Pancreas (tissue), 10 donors: ENCODE results near the gene ERMP1. TPM values are rescaled to one million over a fixed set of nuclear protein-coding genes. Genes with fewer than 3 reads are reported as not detected.

Source experiments
- ATAC-seq, 4 donors: fragments of 200-7000 bp; cut with Tn5 transposase; one replicate each; pipeline versions ENCODE4 v1.8.0 to v1.9.1; 2020; ENCODE audit warnings: mild to moderate bottlenecking in 4 of 4, moderate library complexity in 4 of 4
- DNase-seq, 6 donors: peaks; one replicate each; pipeline ENCODE4 v3.0.0-alpha.2; 2020
- FAIRE-seq: peaks from 2 replicates; lab custom pipeline; 2012; peaks lifted over from hg19 to GRCh38; lab: Jason Lieb, UNC
- H3K27ac ChIP-seq, 4 donors: fragments of 200-600 bp; sonication (generic); 1 replicate in 3 of 4; 2 replicates in 1 of 4; pipeline versions ENCODE4 v1.5.0 to v1.8.0; 2020
- H3K27me3 ChIP-seq, 4 donors: fragments of 200-600 bp; one replicate each; pipeline ENCODE4 v1.8.0; 2021
- H3K36me3 ChIP-seq, 3 donors: fragments of 200-600 bp; sonication (generic) in 1 of 3; one replicate each; pipeline versions ENCODE4 v1.5.0 to v1.8.0; 2020 to 2021
- H3K4me1 ChIP-seq, 3 donors: fragments of 200-600 bp; one replicate each; pipeline ENCODE4 v1.8.0; 2021
- H3K4me3 ChIP-seq, 4 donors: fragments of 200-600 bp; sonication (generic) in 2 of 4; one replicate each; pipeline versions ENCODE4 v1.5.0 to v1.8.0; 2020 to 2021
- H3K9me3 ChIP-seq, 4 donors: fragments of 200-600 bp; one replicate each; pipeline ENCODE4 v1.8.0; 2021
- WGBS, 2 donors: extraction: QIAGEN DNeasy Blood & Tissue Kit; methylation state at CpG; one replicate each; pipeline ENCODE4 v1.1.7; 2013; 5-methylcytosine and 5-hydroxymethylcytosine counted together
- intact Hi-C, 3 donors: fragments of 100-400 bp; cut with DNase I; formaldehyde crosslinking; loops; one replicate each; pipeline versions ENCODE4 v1.11.1 to v1.14.2; 2022
- polyA plus RNA-seq, 2 donors: library from polyadenylated mRNA; stranded (reverse); fragments of 200-250 nt; gene quantifications; one replicate each; pipeline ENCODE4 v1.2.3, GENCODE V29; 2013
- total RNA-seq, 6 donors: library from RNA; stranded (reverse); fragmentation: NEBNext Ultra II Directional in 4 of 6; extraction: Animal tissue kit (Norgen Biotek cat#: 25700) in 4 of 6; gene quantifications; one replicate each; pipeline versions ENCODE4 v1.2.1 to v1.2.4, GENCODE V29; 2021 to 2023
- TF ChIP-seq, protein P1 (sequence below), 4 donors: fragments of 200-600 bp; sonication (generic) in 3 of 4; IDR thresholded peaks; one replicate each; pipeline versions ENCODE4 v1.5.0 to v1.8.0; 2021; ENCODE audit warnings: antibody characterized with exemption in 4 of 4
- donor health status: healthy with polysubstance abuse.
- donor health status: DM: no; HTN: no; CAD: no; lungs with moderate emphysema.
- donor health status: DM: no; HTN: no; CAD: no.
- donor health status: control.
- donor health status: control.
- donor health status: Bipolar disorder and iron deficiency.
- donor health status: DM: yes; HTN: yes; CAD: no.
- donor health status: DM: no; HTN: no; CAD: no.
- donor health status: DM: no; HTN: no; CAD: no.
- donor health status: DM: yes; HTN: yes; CAD: no.

The ERMP1 gene
- total and polyA plus RNA-seq, 8 donors, result 2.1 to 15.5 (median 7.7) TPM

DNA sequence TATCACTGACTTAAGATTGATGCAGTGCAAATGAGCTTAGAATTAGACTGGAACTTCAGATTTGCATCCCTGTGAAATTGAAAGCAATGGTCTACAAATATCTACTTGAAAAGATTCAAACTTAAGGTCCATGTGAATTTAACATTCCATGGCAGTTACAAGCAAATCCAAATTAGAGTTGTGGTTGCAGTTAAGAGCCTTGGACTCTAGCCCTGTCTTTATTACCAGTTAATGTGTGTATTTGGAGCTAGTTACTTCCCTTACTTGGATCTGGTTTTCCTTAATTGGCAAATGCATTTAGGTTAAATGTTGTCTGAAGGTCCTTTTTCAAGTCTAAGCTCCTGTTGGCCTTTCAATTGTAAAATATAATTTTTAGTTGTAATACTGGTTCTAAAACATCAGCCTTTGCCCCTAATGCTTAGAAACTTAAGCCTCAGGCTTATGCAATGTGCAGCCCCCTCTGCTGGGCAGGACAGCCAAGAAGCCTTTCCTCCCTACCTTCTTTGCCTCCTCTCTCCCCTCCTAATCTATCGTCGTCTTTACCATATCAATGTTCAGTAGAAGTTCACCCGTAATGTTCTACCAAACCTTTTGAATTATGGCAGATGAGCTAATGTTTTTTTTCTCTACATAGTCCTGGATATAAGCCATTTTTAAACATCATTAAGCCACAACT, 59.5 kb downstream of the ERMP1 start:
- ATAC-seq (no peak), FAIRE-seq (no peak), DNase-seq (no peak)
- intact Hi-C loops, result no loop called here
- WGBS, 2 donors, result 86 to 92% methylated on average over 3 of the region's 3 CpGs
- Histone ChIP-seq H3K4me1 (no peaks in the 10 kb centered on the region), H3K27me3 (no peaks in the 10 kb centered on the region), H3K4me3 (no peak overlapping the region), H3K36me3 (peaks cover 0 to 42% (median 15%) of the 10 kb centered on the region in 3 donors), H3K27ac (no peak overlapping the region), H3K9me3 (no peaks in the 10 kb centered on the region)
- TF ChIP-seq, protein P1, sequence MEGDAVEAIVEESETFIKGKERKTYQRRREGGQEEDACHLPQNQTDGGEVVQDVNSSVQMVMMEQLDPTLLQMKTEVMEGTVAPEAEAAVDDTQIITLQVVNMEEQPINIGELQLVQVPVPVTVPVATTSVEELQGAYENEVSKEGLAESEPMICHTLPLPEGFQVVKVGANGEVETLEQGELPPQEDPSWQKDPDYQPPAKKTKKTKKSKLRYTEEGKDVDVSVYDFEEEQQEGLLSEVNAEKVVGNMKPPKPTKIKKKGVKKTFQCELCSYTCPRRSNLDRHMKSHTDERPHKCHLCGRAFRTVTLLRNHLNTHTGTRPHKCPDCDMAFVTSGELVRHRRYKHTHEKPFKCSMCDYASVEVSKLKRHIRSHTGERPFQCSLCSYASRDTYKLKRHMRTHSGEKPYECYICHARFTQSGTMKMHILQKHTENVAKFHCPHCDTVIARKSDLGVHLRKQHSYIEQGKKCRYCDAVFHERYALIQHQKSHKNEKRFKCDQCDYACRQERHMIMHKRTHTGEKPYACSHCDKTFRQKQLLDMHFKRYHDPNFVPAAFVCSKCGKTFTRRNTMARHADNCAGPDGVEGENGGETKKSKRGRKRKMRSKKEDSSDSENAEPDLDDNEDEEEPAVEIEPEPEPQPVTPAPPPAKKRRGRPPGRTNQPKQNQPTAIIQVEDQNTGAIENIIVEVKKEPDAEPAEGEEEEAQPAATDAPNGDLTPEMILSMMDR (IDR thresholded peaks at IDR 0.05), result no peak

DNA sequence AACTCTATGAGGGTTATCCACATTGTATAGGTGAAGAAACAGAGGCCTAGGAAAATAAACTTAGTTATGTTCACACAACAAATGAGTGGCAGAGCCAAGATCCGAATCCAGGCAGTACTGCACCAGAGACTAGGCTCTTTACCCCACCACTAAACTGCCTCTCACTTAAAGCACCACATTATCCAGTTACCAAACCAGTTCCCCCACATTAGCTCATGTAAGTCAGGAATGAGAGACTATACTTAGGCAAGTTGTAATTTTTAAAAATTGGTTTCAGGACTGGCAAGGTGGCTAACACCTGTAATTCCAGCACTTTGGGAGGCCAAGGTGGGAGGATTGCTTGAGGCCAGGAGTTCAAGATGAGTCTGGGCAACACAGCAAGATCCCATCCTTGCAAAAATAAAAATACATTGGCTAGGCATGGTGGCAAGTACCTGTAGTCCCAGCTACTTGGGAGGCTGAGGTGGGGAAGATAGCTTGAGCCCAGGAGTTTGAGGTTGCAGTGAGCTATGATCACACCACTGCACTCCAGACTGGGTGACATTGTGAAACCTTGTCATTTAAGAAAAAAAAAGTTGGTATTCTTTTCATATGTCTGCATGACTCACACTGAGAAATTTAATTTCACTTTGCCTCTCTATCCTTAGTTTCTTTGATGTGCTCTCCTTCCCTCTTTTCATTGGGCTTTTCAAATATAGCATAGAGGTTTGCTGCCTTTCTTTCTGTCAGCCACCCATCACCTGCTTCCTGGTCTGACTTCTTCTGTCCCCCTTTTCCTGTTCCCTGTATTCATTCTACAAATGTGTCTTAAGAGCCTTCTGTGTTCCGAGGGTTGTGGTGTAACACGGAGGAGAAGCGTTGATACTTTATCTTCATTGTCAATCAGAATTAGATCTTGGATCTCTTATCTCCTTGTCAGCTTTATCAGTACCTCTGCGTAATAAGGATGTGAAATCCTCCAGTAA, 64.7 kb downstream of the ERMP1 start:
- ATAC-seq, result no peak
- no peak overlapping the region for H3K4me3 ChIP-seq
- H3K36me3 ChIP-seq, result peaks cover 0 to 39% (median 10%) of the 10 kb centered on the region in 3 donors
- no peak for DNase-seq
- no peaks in the 10 kb centered on the region for H3K27me3 ChIP-seq
- no peaks in the 10 kb centered on the region for H3K9me3 ChIP-seq
- H3K27ac ChIP-seq, result no peak overlapping the region
- 86 to 87% methylated on average over 5 of the region's 5 CpGs for WGBS, 2 donors
- no peaks in the 10 kb centered on the region for H3K4me1 ChIP-seq
- FAIRE-seq, result no peak
- intact Hi-C loops, result no loop called here
- TF ChIP-seq, protein P1 (IDR thresholded peaks at IDR 0.05), result no peak

DNA sequence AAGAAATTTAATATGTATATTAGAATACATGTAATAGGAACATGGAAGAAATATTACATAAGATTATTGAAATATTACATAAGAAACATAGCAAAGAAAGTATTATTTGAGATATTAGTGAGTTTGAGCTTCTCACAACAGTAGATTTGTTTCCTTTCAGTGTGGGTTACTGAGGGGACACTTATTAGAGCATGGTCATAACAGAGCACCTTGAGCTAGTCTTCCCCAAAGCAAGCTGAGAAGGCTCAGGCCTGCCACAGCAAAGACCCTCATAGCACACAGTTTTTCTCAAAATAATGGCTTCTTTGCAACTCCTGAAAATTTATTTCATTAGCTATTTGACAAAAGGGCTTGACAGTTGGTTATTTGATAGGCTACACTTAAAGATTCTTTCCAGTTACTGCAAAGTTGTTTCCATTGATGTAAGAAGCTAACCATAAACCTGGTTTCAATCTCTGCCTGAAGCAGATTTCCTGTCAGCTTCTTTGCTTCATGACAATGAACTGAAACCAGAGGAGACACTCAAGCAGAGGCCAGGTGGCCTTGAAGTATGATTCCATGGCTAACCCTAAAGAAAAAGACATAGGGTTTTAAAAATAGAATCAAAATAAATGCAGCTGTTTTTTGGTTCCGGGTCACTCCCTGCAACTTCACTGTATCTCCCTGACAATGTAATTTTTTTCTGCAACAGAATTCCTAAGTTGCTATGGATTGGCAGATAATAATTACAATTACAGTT, 68.6 kb downstream of the ERMP1 start:
- Histone ChIP-seq H3K27ac (no peak overlapping the region), H3K4me1 (no peaks in the 10 kb centered on the region), H3K4me3 (no peak overlapping the region), H3K9me3 (no peaks in the 10 kb centered on the region), H3K36me3 (peaks cover 0 to 37% (median 9%) of the 10 kb centered on the region in 3 donors), H3K27me3 (no peaks in the 10 kb centered on the region)
- ATAC-seq (no peak), DNase-seq (no peak), FAIRE-seq (no peak)
- 78 to 95% methylated on average over 1 of the region's 1 CpG for WGBS, 2 donors
- intact Hi-C loops, result no loop called here
- TF ChIP-seq, protein P1 (IDR thresholded peaks at IDR 0.05), result no peak

DNA sequence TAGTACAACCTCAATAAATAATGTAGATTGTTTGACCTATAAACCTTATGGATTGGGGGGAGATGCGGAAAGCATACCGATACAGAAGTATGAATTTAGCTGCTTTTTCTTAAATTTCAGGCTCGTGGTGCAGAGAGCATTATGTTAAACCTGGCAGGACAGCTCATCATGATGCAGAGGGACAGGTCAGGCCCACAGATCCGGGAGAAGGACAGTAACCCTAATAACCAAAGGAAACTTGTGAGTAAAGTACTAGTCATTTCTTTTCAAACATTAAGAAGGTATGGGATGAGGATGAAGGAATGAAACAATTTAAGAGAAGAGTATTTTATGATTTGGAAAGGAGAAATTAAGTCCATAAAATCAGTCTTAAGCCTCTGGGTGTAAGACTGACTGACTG, 70.5 kb downstream of the ERMP1 start:
- no peak overlapping the region for H3K4me3 ChIP-seq
- H3K4me1 ChIP-seq, result no peaks in the 10 kb centered on the region
- intact Hi-C loops, result no loop called here
- no peaks in the 10 kb centered on the region for H3K27me3 ChIP-seq
- H3K9me3 ChIP-seq, result no peaks in the 10 kb centered on the region
- no peak for DNase-seq
- H3K36me3 ChIP-seq, result peaks cover 0 to 37% (median 9%) of the 10 kb centered on the region in 3 donors
- 93% methylated on average over 4 of the region's 4 CpGs for WGBS, 2 donors
- TF ChIP-seq, protein P1 (IDR thresholded peaks at IDR 0.05), result no peak
- FAIRE-seq, result no peak
- H3K27ac ChIP-seq, result no peak overlapping the region
- no peak for ATAC-seq
